Body of pancreas (tissue), 4 donors: ENCODE measurements around the gene ABCA1. TPM values are rescaled to one million over a fixed set of nuclear protein-coding genes. Genes with fewer than 3 reads are reported as not detected.
"Not testable (repeated sequence)": the region's sequence is repeated elsewhere in the genome, so short reads cannot be mapped to it uniquely, and the experiment has no call there.

Experiments
- ATAC-seq: fragments of 150-250 bp; one replicate; pipeline ENCODE4 v1.9.1; 2016
- DNase-seq, 4 donors: peaks; one replicate each; pipeline ENCODE4 v3.0.0-alpha.2; 2019
- H3K27ac ChIP-seq, 4 donors: fragments of 200-600 bp; sonication (generic); 1 replicate in 3 of 4; 2 replicates in 1 of 4; pipeline versions ENCODE4 v1.5.1 to v1.6.1; 2016 to 2019; ENCODE audit warnings: mild to moderate bottlenecking in 1 of 4, mixed read lengths in 1 of 4, moderate library complexity in 1 of 4
- H3K27me3 ChIP-seq, 2 donors: fragments of 200-600 bp; sonication (generic); one replicate each; pipeline ENCODE4 v1.6.0; 2016; ENCODE audit warnings: mild to moderate bottlenecking in 1 of 2
- H3K36me3 ChIP-seq, 2 donors: fragments of 200-600 bp; sonication (generic); replicated peaks in 1 of 2; 2 replicates each; pipeline ENCODE4 v1.5.1; 2016; ENCODE audit warnings: low read depth in 2 of 2; ENCODE audit not compliant: insufficient read depth in 1 of 2
- H3K4me1 ChIP-seq: fragments of 200-600 bp; sonication (generic); one replicate; pipeline ENCODE4 v1.6.0; 2016
- H3K4me3 ChIP-seq, 2 donors: fragments of 200-600 bp; sonication (generic); 1 replicate in 1 of 2; 2 replicates in 1 of 2; pipeline ENCODE4 v1.5.1; 2016 to 2019
- H3K9me3 ChIP-seq, 3 donors: fragments of 200-600 bp; sonication (generic); 1 replicate in 2 of 3; 2 replicates in 1 of 3; pipeline ENCODE4 v1.5.1; 2016
- CTCF ChIP-seq, 7 experiments: fragments of 450-650 bp in 4 of 7; fragments of 200-600 bp in 3 of 7; sonication (generic) in 3 of 7; IDR thresholded peaks; one replicate each; pipeline ENCODE4 v1.5.1; 2016 to 2019; ENCODE audit warnings: antibody characterized with exemption in 7 of 7
- POLR2A ChIP-seq, 3 donors: fragments of 450-650 bp; IDR thresholded peaks; one replicate each; pipeline ENCODE4 v1.6.1; 2016; ENCODE audit warnings: antibody characterized with exemption in 3 of 3, mild to moderate bottlenecking in 2 of 3
- WGBS, 2 donors: methylation state at CpG; one replicate each; pipeline ENCODE4 v1.1.5; 2017; 5-methylcytosine and 5-hydroxymethylcytosine counted together
- intact Hi-C: fragments of 100-400 bp; cut with DNase I; formaldehyde crosslinking; loops from one replicate; pipeline ENCODE4 v1.15.1; 2023
- total RNA-seq, 2 donors: library from RNA; depleted of rRNA; stranded (reverse); fragments of >200 nt; gene quantifications; one replicate each; pipeline ENCODE4 v1.1.0, GENCODE V29; 2016

Gene ABCA1
- total RNA-seq, 2 donors from 2014 or later: 18.1 to 18.9 TPM

GRCh38 chr9:104900871-104901270 lies 27.1 kb downstream of the ABCA1 start:
- Histone ChIP-seq H3K36me3 (no peaks in the 10 kb centered on the region), H3K4me3 (no peak overlapping the region), H3K27me3 (no peaks in the 10 kb centered on the region), H3K27ac (no peak overlapping the region), H3K9me3 (no peaks in the 10 kb centered on the region), H3K4me1 (peaks cover 10% of the 10 kb centered on the region)
- TF ChIP-seq CTCF (IDR thresholded peaks at IDR 0.05) (no peak), POLR2A (IDR thresholded peaks at IDR 0.05) (no peak)
- no peak for DNase-seq
- WGBS, 2 donors: 88 to 100% methylated on average over 2 of the region's 2 CpGs
- intact Hi-C loops: no loop called here
- ATAC-seq: no peak

- intact Hi-C loops: no loop called here
- WGBS, 2 donors: 63 to 87% methylated on average over 3 of the region's 3 CpGs
- no peaks in the 10 kb centered on the region for H3K36me3 ChIP-seq
- H3K9me3 ChIP-seq: no peaks in the 10 kb centered on the region
- DNase-seq: no peak
- no peak overlapping the region for H3K4me3 ChIP-seq
- no peak for ATAC-seq
- no peak overlapping the region for H3K27ac ChIP-seq
- TF ChIP-seq POLR2A (IDR thresholded peaks at IDR 0.05) (no peak), CTCF (IDR thresholded peaks at IDR 0.05) (no peak)
- H3K27me3 ChIP-seq: no peaks in the 10 kb centered on the region
- H3K4me1 ChIP-seq: peaks cover 4% of the 10 kb centered on the region
Observed at GRCh38 chr9:104900324-104900723, 27.6 kb downstream of the ABCA1 start.

- no peaks in the 10 kb centered on the region for H3K36me3 ChIP-seq
- intact Hi-C loops: no loop called here
- 61 to 96% methylated on average over 4 of the region's 4 CpGs for WGBS, 2 donors
- ATAC-seq (no peak), DNase-seq (no peak)
- H3K27ac ChIP-seq: no peak overlapping the region
- no peaks in the 10 kb centered on the region for H3K9me3 ChIP-seq
- H3K4me3 ChIP-seq: no peak overlapping the region
- H3K27me3 ChIP-seq: no peaks in the 10 kb centered on the region
- no peak for TF ChIP-seq CTCF (IDR thresholded peaks at IDR 0.05)
- TF ChIP-seq POLR2A (IDR thresholded peaks at IDR 0.05): no peak
- H3K4me1 ChIP-seq: no peaks in the 10 kb centered on the region
Observed at GRCh38 chr9:104899759-104900247, 28.2 kb downstream of the ABCA1 start.

- WGBS, 2 donors: 97 to 98% methylated on average over 6 of the region's 6 CpGs
- DNase-seq, ATAC-seq, H3K36me3 ChIP-seq, H3K27ac ChIP-seq, H3K4me1 ChIP-seq, H3K27me3 ChIP-seq, intact Hi-C loops, H3K9me3 ChIP-seq, H3K4me3 ChIP-seq: not testable (repeated sequence)
Observed at GRCh38 chr9:104898376-104898775, 29.6 kb downstream of the ABCA1 start.

- intact Hi-C loops: no loop called here
- Histone ChIP-seq H3K27me3 (no peaks in the 10 kb centered on the region), H3K36me3 (no peaks in the 10 kb centered on the region), H3K9me3 (no peaks in the 10 kb centered on the region), H3K27ac (no peak overlapping the region), H3K4me3 (no peak overlapping the region), H3K4me1 (no peaks in the 10 kb centered on the region)
- no peak for TF ChIP-seq CTCF (IDR thresholded peaks at IDR 0.05)
- no peak for DNase-seq
- ATAC-seq: no peak
- 74 to 92% methylated on average over 1 of the region's 1 CpG for WGBS, 2 donors
Observed at GRCh38 chr9:104896131-104896530, 31.8 kb downstream of the ABCA1 start.
